Measurements from ENCODE around the gene NPC2. TPM values are rescaled to one million over a fixed set of nuclear protein-coding genes. Genes with fewer than 3 reads are reported as not detected.

Gene NPC2
- total RNA-seq, 1 experiment from 2014 or later, result 137 TPM

- no peak overlapping the region for H3K4ac ChIP-seq (ENCODE audit: low read depth, low read length)
- no peak overlapping the region for H3K27ac ChIP-seq (ENCODE audit: insufficient read length, low read depth, low read length)
- H3K27me3 Mint-ChIP-seq (ENCODE audit: low read depth), result peaks cover 4% of the 10 kb centered on the region
- H3K9me3 Mint-ChIP-seq, result no peaks in the 10 kb centered on the region
- peak; percentile 90 for DNase-seq
- H3K9me3 ChIP-seq (ENCODE audit: control insufficient read depth, low read depth, low read length), result no peaks in the 10 kb centered on the region
- H3K4me2 ChIP-seq (ENCODE audit: insufficient read depth, insufficient read length, low read length), result no peak overlapping the region
- no peak overlapping the region for H3K4me3 Mint-ChIP-seq
- H3T11ph ChIP-seq (ENCODE audit: low read length), result no peak overlapping the region
- no peaks in the 10 kb centered on the region for H3K79me2 ChIP-seq (ENCODE audit: insufficient read depth, low read length)
- TF ChIP-seq CTCF (conservative IDR thresholded peaks at IDR 0.05), result peak; percentile 42
- H4K20me1 ChIP-seq (ENCODE audit: control insufficient read depth, insufficient read depth, insufficient read length), result no peaks in the 10 kb centered on the region
- no peak overlapping the region for H2BK120ac ChIP-seq (ENCODE audit: low read depth, low read length, poor library complexity, severe bottlenecking)
- no peak overlapping the region for H2BK15ac ChIP-seq (ENCODE audit: low read depth, low read length)
- no CpG with 5 or more reads among the region's 5 CpGs for WGBS (ENCODE audit: extremely low coverage, insufficient read length, low lambda C conversion rate)
- H3K56ac ChIP-seq (ENCODE audit: insufficient read length, low read depth, low read length), result no peak overlapping the region
- H3K79me1 ChIP-seq (ENCODE audit: insufficient read depth, low read depth, low read length, poor library complexity, severe bottlenecking), result no peaks in the 10 kb centered on the region
- H2BK12ac ChIP-seq (ENCODE audit: insufficient read length, low read depth, low read length), result no peak overlapping the region
- no peak overlapping the region for H3K14ac ChIP-seq (ENCODE audit: insufficient read depth, low read length)
- H4K5ac ChIP-seq (ENCODE audit: insufficient read length, low read depth, low read length), result no peak overlapping the region
- H3K27ac Mint-ChIP-seq, result no peak overlapping the region; a peak in 1 of 7 replicates
- H4K8ac ChIP-seq (replicated peaks; ENCODE audit: insufficient read length, low read depth, low read length), result no peak overlapping the region
- no peaks in the 10 kb centered on the region for H3K23me2 ChIP-seq (ENCODE audit: insufficient read length, low read depth, low read length, poor library complexity, severe bottlenecking)
- no peaks in the 10 kb centered on the region for H3K4me1 ChIP-seq (ENCODE audit: insufficient read depth, low read length)
- H3K27me3 ChIP-seq (ENCODE audit: insufficient read depth, low read length), result no peaks in the 10 kb centered on the region
- no peak overlapping the region for H2BK20ac ChIP-seq (ENCODE audit: low read depth, low read length, poor library complexity, severe bottlenecking)
- H3K9ac ChIP-seq (ENCODE audit: extremely low read depth, insufficient read length, low read length), result no peak overlapping the region
- no peak overlapping the region for H3K23ac ChIP-seq (ENCODE audit: insufficient read length, low read depth, low read length)
- H3K18ac ChIP-seq (ENCODE audit: insufficient read length, low read depth, low read length), result no peak overlapping the region
- H3K4me1 Mint-ChIP-seq, result peaks cover 7 to 17% of the 10 kb centered on the region in 2 experiments
- no peak overlapping the region for H4K91ac ChIP-seq (ENCODE audit: insufficient read length, low read depth, low read length)
- no peak overlapping the region for H2AFZ ChIP-seq (ENCODE audit: low read length)
- no peaks in the 10 kb centered on the region for H3K36me3 Mint-ChIP-seq (ENCODE audit: insufficient read depth in 1 of 3, low read depth in 3 of 3)
- no peak overlapping the region for H2AK5ac ChIP-seq (ENCODE audit: insufficient read length, low read length)
- H2BK5ac ChIP-seq (ENCODE audit: insufficient read length, low read length), result no peak overlapping the region
These were observed 38.4 kb upstream of the NPC2 start for GRCh38 chr14:74531467-74531866.
